Adipose tissue (tissue), 3 donors: ENCODE measurements around the gene CA4. TPM values are rescaled to one million over a fixed set of nuclear protein-coding genes. Genes with fewer than 3 reads are reported as not detected.
"Not testable (repeated sequence)": the region's sequence is repeated elsewhere in the genome, so short reads cannot be mapped to it uniquely, and the experiment has no call there.

ENCODE experiments used
- H3K27ac ChIP-seq: one replicate; pipeline ENCODE4 v1.5.1; 2013; ENCODE audit warnings: low read depth, low read length
- WGBS, 3 donors: extraction: QIAGEN DNeasy Blood & Tissue Kit; methylation state at CpG; one replicate each; pipeline ENCODE4 v1.1.7; 2013; 5-methylcytosine and 5-hydroxymethylcytosine counted together
- polyA plus RNA-seq, 3 donors: library from polyadenylated mRNA; stranded (reverse); fragments of 200-250 nt; gene quantifications; one replicate each; pipeline ENCODE4 v1.2.3, GENCODE V29; 2013
- donor health status: healthy with polysubstance abuse.
- donor health status: Bipolar disorder and iron deficiency.
- donor health status: healthy.

The CA4 gene
- polyA plus RNA-seq, 3 donors: 12.3 to 57.0 (median 37.7) TPM

DNA sequence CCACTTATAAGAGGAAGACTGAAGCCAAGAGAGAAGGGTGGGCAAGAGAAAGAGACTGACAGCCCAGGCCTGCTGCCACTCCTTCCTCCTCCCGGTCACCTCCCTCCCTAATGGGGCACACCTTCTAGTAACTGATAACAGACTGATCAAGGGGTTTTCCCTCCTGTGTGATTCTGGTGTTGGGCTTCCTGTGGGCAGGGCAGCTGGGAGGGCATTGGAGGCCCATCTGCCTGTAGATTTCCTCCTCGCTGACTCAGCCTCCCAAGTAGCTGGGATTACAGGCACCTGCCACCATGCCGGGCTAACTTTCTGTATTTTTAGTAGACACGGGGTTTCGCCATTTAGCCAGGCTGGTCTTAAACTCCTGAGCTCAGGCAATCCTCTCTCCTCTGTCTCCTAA is 16.2 kb downstream of the CA4 start:
- 55 to 74% (median 66%) methylated on average over 5 of the region's 5 CpGs for WGBS, 3 donors
- no peak overlapping the region for H3K27ac ChIP-seq

DNA sequence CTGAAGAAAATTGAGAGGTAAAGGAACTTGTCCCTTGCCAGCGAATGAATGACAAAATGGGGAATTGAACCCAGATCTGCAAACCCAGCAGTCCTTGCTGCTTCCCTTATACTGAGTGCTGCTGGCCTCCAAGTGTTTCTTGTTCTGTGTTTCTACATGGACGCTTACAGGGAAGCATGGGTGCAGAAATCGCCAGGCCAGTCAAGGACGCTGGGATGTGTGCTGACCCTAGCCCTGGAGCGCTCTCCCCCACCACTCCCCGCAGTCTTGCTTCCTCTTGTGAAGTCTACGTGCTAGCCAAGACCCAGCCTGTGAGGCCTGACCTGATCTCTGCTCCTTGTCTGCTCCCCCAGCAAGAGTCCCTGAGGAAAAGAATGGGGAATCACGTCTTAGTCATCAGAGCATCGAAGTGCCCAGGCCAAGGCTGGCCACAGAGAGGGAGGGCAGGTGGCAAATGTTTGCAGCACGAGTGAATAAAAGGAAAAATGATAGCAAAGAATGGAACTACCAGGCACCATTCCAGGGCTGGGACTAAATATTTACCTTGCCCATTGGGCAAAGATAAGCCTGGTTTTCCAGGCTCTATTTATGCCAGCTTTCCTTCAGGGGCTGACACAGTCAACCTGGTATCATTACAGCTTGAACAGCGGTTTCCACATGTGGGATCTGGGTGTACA is 17.4 kb downstream of the CA4 start:
- no peak overlapping the region for H3K27ac ChIP-seq
- 41 to 70% (median 59%) methylated on average over 11 of the region's 11 CpGs for whole genome bisulfite sequencing, 3 donors

DNA sequence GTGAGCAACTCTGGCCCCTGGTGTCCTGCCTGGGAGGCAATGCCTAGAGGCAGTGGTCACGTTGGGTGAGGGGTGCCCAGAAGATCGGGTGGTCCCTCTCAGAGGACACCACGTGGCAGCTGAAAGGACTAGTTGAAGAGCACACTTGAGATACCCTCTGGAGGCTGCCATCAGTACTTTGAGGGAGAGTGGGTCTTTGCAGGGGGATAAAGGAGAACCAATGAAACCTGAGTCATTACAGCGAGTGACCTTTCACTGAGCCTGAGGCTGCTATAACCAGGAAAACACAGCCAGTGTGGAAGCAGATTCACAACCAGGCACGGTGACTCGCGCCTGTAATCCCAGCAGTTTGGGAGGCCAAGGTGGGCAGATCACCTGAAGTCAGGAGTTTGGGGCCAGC is 18.9 kb downstream of the CA4 start:
- no peak overlapping the region for H3K27ac ChIP-seq

DNA sequence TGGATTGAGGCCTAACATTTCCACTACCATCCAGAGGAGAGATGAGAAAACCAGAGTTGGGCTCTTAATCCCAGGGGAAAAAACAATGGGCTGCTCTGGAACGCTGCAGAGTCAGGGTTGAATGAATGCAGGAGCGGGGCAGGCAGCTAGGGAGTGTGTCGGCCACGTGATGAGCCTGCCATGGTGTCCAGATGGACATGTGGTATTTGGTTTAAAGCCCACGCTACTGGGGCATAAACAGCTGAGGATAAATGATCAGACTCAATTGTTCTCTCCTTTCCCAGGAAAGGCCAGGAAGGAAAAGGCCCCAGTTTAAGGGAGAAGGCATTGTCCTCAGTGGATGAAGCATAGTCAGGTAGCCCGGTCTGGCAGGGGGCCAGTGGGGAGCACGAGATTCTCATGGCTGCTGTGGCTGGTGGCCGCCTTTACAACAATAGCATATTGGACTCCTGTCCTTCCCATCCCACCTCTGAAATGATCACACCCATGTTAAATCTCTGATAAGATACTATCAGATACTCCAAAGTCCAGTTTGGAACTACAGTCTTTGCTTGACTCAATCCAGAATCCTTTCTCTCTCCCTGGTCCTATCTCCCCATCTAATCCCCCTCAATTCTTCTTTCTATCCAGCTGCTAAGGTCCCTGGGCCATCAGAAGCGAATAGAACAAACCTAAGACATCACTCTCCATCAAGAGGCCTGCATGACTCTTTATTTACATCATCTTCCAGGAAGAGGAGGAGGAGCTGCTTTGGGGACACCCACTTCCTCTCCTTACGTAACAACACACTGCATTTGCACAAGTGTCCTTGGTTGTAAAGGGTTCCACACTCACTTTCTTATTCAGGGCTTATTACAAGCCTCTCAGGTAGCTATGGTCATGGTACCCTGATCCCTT is 20.4 kb downstream of the CA4 start:
- peak overlapping the region; percentile 28 for H3K27ac ChIP-seq
- 51 to 85% (median 56%) methylated on average over 10 of the region's 10 CpGs for WGBS, 3 donors

More for the DNA sequence above, 18.9 kb downstream of the CA4 start:
- WGBS, 3 donors: 76 to 79% (median 76%) methylated on average over 7 of the region's 7 CpGs

DNA sequence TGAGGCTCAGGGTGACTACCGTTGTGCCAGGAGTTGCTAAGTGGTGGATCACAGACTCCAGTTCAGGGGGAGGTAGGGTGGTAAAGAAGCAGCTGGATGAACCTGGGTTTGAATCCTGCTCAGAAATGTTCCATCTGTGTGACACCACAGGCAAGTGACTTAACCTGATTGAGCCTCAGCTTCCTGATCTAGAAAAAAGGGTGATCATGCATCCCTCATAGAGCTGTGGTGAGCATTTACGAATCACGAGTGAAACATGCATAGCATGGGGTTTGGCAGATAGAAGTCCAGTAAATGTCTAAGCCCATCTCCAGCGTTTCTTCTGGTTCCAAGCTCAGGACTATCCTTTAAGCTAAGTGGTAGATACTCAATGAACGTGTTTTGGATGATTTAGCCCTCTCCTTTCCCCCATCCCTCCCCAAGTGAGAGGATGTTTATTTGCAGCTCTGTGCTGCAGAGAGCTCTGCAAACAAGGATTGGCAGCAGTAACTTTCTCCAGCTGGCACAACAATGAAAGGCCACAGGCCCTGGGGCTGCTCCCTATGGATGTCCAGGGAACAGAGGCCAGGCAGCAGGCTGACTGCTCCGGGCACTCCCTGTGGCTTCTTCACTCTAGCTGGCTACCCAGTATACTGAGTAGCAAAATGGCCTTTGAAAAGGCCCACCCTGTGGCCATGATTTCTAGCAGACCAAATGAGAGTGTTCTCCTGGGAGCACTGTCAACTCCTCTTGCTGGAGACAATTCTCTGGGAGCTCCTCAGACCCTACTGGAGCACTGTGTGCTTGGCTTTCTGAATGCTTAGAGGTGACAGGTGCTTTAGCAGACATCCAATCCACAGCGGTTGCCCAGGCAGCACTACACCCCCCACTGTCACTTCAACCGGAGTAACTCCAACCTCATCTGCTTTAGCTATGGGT is 21.3 kb downstream of the CA4 start:
- WGBS, 3 donors: 66 to 80% (median 76%) methylated on average over 8 of the region's 8 CpGs
- H3K27ac ChIP-seq: peak overlapping the region; percentile 28

DNA sequence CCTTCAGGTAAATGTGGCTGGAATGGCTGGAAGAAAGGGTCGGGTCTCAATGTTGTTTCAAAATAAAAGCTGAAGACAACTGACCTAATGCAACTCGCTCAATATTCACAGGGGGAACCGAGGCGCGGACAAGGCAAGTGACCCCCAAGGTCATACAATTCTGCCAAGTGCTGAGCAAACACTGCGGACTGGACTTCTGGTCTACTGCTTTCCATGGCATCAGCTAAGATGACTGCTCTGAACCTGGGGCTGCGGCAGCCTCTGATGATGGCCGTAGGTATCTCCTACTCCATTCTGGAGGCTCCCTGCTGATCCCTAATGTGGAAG is 21.9 kb downstream of the CA4 start:
- WGBS, 3 donors: 69 to 95% (median 92%) methylated on average over 8 of the region's 8 CpGs
- no peak overlapping the region for H3K27ac ChIP-seq

DNA sequence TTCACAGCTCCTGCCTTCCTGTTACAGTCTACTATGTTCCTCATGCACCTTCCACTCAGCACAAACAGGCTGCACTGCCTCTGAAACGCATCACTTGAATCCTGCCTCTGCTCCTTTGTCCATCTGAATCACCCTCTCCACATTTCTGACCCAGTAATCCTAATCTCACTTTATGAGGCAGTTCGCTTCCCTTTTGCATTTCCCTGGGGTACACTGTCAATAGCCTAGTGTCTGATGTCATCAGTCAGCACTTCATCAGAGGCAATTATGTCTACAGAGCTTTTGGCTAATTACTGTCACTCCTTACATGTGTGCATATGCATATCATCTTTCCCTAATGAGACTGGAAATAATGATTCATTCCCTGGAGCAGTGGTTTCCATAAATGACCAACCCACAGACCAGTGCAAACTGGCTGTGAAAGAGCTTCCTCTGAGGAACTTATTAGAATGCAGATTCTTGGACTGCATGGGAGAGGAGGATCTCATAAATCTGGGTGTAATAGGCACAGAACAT is 23.6 kb downstream of the CA4 start:
- 47 to 84% (median 61%) methylated on average over 2 of the region's 2 CpGs for WGBS, 3 donors
- H3K27ac ChIP-seq: no peak overlapping the region

DNA sequence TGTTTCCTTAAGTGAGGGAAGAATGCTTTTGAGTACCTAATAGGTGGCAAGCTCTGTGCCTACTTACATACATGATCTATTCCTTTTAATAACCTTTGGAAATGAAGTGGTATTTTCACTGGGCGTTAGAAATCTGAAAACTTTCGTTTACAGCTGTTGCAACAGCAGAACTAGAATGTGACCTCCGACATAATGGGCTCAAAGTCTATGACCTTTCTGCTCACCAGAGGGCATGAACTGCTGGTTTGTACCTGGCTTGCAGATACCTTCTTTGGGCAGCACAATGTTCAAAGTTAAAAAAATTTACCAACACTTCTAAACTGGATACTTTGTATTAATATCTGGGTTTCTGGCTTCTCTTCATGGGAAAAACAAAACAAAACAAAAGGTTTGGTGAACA is 24.3 kb downstream of the CA4 start:
- 51 to 69% (median 67%) methylated on average over 3 of the region's 3 CpGs for WGBS, 3 donors
- no peak overlapping the region for H3K27ac ChIP-seq

DNA sequence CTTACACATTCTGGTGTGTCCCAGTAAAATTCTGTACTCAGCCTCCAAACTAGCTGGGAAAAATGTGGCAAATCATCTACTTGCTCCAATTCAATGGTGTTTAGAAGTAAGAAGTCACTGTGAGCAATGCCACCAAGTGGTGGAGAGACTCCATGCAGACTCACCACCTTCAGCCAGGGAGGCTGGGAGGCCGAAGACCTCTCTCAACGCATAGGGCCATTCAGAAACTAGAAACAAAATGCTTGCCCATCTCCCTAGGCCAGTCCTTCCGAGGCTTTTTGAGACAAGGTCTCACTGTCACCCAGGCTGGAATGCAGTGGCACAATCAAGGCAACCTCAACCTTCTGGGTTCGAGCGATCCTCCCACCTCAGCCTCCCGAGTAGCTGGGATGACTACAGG is 25.0 kb downstream of the CA4 start:
- not testable (repeated sequence) for H3K27ac ChIP-seq
- WGBS, 3 donors: 91 to 95% (median 91%) methylated on average over 6 of the region's 6 CpGs

DNA sequence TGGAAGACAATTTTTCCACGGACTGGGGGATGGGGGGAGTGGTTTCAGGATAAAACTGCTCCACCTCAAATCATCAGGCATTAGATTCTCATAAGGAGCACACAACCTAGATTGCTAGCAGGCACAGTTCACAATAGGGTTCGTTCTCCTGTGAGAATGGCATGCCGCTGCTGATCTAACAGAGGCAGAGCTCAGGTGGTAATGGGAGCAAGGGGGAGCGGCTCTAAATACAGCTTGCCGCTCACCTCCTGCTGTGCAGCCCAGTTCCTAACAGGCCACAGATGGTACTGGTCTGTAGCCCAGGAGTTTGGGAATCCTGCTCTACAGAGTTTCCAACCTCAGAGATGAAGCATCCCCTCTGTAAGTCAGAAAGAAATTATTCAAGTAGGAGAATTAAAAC is 27.0 kb downstream of the CA4 start:
- WGBS, 3 donors: 91 to 95% (median 93%) methylated on average over 5 of the region's 5 CpGs
- H3K27ac ChIP-seq: not testable (repeated sequence)

DNA sequence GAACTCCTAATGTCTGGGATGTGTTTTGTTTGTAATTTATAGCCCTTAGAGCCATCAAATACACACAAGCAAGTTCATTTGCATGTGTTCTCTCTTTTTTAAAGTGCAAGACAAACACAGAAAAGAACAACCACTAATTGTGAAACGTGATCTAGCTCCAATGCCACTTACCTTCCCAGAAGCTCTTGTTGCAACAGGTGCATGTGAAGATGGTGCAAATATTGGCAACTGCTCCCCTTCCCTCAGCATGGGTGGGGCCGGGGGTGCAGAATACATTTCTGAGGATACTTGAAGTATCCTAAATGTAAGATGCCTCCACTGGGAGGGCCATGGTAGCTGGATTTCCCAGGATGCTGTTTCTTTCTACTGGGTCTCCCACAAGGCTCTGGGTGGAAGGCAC is 28.4 kb downstream of the CA4 start:
- H3K27ac ChIP-seq: not testable (repeated sequence)
- 55 to 76% (median 69%) methylated on average over 2 of the region's 2 CpGs for WGBS, 3 donors

DNA sequence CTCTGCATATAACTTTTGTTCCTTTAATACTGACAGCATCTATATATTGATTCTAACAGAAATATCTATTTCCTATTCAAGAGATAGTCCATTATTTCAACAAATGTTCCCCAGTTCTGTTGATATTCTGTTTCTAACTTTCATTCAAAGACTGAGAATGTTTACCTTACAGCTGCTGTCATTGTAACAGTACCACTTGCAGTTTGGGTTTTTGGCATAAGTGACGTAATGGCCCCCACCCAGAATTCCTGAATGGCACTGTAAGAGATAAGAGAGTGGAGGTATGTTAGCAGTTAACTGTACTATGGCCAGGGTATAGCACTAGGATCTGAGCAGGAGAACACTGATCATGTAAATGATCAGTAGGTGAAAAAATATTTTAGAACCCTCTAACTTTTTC is 30.6 kb downstream of the CA4 start:
- 52 to 80% (median 75%) methylated on average over 1 of the region's 1 CpG for WGBS, 3 donors
- not testable (repeated sequence) for H3K27ac ChIP-seq

DNA sequence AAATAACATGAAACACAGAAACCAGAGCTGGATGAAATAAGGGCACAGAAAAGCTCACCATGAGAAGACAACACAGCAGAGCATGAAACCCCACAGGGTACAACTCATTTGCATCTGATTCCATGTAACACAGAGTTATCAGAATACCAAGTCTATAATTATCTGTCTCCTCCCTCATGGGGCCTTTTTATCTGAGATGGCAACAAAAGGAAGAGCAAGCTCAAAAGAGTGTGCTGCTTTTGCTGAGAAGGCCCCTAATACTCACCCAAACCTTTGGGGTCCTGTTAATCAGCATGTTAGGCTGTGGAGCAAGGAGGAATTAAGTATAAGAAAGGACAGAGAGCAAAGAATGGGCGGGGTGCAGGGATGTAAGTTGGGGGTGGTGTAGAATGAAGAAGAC is 36.6 kb downstream of the CA4 start:
- WGBS, 3 donors: 83 to 92% (median 90%) methylated on average over 1 of the region's 1 CpG

DNA sequence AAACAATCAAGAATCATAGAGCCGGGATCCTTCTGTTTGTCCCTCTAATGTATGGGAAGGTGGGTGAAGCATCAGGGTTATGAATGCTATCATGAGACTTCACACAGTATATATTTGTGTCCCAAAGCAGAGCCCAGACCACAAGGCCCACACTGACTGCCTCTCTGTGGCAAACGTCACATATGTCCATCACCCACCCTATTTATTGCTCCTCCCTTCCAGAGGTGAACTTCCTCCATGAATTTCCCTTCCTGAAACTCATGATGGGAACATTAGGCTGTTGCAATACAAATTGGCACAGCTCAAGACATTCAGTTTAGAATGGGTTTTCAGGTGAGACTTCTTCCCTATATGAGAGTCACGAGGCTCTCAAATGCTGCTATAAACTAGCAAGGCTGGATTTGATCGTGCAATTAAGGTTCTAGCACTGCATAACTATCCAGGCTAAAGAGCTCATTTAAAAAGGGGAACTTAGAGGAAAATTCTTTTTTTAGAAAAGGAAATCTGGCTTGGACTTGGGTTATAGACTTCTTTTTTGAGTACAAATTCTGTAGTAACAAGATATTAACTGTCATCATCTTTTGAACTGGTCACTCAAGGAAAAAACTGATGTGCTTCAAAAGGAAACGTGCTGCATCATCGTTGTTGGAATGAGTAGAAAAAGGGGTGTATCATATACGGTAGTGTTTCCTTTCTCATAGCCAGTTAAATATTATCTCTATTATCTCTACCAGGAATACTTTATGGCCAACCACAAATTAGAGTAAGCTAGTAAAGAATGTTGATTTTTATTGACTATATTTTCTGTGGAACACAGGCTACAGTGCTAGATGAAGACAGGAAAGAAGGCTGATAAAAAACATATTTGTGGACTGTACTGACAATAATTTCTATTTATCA is 37.3 kb downstream of the CA4 start:
- not testable (repeated sequence) for H3K27ac ChIP-seq
- WGBS, 3 donors: 56 to 71% (median 59%) methylated on average over 7 of the region's 7 CpGs

More for the DNA sequence above, 36.6 kb downstream of the CA4 start:
- not testable (repeated sequence) for H3K27ac ChIP-seq

DNA sequence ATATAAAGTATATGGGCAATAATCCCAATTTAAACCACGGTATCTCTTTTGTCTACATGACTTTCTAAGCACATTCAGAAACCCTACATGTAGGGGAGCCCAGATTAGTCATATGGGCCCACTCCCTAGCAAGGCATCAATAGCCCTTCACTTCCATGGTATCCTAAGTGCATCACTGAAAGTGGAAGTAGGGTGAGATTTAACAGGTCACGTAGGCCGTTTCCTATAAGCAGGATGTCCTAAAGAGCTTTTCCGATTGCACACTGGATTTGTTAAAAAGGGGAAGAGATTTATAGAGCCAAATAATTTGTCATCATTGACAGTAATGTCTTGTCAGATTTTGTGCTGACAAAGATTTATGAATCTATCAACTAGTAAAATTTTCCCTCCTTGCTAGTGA is 39.0 kb downstream of the CA4 start:
- no peak overlapping the region for H3K27ac ChIP-seq
- 65 to 94% (median 88%) methylated on average over 4 of the region's 4 CpGs for WGBS, 3 donors

DNA sequence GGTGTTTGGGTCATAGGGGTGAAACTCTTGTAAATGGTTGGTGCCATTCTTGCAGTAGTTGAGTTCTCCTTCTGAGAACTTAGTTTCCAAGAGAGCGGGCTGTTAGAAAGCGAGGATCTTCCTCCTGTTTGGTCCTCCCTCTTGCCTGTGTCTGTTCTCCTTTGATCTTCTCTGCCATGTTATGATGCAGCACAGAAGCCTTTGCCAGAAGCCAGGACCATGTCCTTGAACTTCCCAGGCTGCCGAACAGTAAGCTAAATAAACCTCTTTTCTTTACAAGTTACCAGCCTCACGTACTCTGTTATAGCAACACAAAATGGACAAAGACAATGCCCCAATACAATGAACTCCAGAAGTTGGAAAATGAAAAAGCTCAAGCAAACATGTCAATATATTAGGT is 40.3 kb downstream of the CA4 start:
- 84 to 96% (median 96%) methylated on average over 4 of the region's 4 CpGs for WGBS, 3 donors
- H3K27ac ChIP-seq: not testable (repeated sequence)

DNA sequence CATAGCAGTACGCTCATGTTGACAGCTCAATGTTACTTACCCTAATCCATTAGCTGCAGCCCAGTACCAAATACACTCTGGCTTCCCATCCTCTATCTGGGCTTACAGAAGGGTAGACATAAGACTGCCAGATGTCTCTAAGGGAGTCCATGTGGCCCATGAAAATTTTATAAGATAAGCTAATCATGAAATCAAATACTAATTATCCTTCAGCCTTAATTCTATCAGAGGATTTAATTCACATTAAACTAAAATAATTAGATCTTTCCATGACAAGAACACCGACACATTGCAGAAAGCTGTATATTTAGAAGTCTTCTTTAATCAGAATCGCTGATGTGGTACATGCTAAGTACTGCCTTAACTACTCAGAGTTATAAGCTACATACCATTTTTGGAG is 43.3 kb downstream of the CA4 start:
- not testable (repeated sequence) for H3K27ac ChIP-seq
- 96 to 100% (median 97%) methylated on average over 3 of the region's 3 CpGs for WGBS, 3 donors

DNA sequence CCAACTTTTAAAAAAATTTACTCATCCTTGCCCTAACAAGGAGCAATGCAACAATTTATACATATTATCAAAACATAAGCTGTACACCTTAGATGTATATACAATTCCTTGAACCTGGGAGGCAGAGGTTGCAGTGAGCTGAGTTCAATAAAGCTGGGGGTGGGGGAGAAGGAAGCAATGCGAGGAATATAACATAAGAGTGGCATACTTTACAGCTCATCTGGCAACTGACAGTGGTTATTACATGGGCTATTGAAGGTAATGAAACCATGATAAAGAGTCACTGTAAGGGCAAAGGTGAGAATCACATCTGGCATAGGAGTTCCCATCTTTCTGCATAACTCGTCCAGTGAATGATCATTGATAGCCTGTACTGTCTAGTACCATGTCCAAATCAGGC is 43.7 kb downstream of the CA4 start:
- 92 to 94% (median 93%) methylated on average over 2 of the region's 2 CpGs for WGBS, 3 donors
- no peak overlapping the region for H3K27ac ChIP-seq
